COLO829 (cell line): ENCODE results near the gene SLBP.
A peak's percentile ranks its signal among the peaks of the same experiment; 100 is the strongest.

ENCODE experiments used
- DNase-seq: peaks from one replicate; pipeline ENCODE4 v3.0.0; 2012; ENCODE audit warnings: low spot score

Gene SLBP

DNA sequence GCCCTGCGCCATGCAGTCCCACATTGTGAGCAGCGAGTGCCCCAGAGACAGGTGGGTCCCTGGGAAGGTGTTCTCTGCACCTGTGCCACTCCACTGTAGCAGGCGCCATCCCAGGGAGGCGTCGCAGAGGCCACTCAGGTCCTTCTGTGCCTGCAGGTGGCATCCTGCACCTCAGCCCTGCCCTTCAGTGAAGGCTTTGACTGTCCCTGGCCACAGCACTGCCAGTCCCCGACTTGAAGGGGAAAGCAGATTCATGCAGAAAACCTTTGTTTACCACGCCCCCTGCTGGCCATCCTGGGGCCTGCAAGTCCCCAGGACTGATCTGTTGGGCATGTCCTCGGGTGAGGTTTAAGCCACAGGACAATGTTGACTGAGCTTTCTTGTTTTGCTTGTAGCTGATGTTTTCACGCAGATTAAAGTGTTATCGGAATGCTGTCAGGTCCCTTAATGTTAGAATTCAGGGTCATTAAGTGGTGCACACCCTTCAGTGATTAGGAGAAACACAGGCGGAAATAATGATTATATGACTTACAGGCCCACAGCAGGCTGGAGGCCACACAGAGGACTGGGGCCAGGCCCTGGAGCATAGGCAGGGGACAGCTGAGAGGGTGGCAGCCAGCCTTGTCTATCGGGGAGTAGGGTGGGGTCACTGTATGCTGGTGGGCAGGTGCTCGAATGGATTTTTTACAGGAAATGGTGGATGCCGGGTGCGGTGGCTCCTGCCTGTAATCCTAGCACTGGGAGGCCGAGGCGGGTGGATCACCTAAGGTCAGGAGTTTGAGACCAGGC is 14.2 kb upstream of the SLBP start:
- peak; percentile 69 for DNase-seq

DNA sequence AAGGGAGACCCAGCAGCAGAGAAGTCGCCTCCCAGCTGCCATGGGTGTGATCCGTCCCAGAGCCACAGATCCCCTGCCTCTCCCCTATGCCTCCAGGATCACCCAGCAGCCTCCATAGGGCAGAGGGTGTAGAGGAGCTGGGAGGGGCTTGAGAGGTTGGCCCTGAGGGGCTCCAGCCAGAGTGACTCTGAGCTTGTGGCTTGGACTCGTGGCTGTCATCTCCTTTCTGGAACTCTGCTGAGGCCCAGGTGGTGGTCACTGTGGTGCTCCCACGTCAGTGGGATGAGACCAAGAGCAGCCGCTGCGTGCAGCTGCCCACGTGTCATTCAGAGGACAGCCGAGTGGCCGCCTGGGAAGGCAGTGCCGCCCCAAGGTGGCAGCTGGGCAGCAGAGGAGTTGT is 13.4 kb upstream of the SLBP start:
- no peak for DNase-seq

DNA sequence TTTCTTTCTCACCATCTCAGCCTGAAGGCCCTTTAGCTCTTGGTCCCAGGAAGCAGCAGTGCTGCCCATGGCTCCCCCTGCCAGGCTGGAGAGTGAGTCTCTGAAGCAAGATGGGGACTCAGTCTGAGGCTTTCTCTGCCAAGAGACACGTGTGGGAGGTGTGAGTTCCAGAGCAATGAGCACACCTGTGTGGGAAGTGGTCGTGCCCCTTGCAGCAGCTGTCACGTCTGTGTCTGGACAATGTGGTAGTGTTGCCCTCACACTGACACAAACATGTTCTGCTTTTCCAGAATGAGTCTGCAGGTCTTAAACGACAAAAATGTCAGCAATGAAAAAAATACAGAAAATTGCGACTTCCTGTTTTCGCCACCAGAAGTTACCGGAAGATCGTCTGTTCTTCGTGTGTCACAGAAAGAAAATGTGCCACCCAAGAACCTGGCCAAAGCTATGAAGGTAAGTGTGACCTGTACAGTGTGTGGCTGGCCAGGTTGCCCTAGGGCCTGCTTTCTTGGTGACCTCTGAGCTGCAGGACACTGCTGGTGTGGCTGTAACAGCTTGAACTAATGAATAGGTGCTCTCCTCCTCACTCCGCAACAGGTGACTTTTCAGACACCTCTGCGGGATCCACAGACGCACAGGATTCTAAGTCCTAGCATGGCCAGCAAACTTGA is 11.1 kb upstream of the SLBP start:
- no peak for DNase-seq

DNA sequence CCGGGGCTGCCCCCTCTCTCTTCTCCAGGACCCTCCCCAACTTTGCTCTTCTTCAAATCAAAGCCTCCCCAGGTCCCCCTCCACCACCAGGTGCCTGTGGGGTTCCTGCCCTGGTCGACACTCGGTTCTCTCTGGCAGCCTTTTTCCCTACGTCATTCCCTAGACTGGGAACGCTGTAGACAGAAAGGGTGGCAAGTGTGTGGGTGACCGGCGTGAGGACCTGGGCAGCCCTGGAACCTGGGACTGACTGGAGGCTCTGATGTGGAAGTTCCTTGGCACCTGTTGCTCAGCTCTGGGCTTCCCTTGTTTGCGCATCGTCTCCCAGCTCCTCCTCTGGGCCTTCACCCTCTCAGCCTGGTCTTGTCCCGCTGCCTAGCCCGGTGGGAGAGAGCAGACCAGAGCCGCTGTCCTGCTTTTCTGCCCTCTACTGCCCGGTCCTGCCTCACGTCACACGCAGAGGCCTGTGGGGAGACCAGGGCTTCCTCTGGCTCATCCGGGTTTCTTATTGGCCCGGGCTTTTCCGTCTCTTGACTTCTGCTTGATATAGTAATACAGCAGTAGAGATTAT is 10.5 kb upstream of the SLBP start:
- DNase-seq: no peak

DNA sequence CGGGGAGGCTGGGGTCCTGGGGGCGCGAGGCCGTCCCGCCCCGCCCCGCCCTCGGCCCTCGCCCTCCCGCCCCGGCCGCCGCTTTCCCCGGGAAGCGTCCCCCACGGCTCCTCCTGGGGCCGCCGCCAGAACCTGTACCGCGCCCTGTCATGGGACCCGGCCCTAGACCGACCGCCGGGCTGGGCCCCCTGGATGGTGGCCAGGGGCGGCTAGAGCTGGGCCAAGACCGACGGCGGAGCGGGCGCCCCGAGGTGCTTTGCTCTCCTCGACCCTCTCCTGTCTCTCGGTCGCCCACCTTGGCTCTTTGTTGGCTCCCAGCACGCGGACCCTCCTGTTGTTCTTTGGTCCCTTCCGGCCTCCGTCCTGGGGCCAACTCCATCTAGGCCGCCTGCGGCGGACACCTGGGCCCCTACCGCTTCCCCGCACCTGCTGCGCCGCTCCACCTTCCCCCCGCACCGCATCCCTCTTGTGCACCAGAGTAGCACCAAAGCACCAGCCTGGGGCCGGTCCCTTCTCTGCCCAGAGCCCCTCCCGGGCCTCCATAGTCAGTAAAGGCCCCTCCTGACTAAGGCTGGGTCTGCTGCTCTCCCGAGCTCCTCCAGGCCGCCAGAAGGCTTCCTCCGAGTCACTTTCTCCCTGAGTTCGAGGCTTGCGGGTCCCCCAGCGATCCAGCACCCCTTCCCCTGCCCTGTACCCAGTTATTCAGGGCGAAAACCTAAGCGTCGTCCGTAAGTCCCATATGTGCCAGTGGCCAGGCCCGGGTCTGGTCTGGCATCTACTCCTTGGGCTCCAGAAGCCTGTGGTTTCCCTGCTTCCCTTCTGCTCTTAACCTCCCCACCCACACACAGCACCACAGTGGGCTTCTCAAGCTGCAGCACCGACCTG is 9.8 kb upstream of the SLBP start:
- DNase-seq: no peak

DNA sequence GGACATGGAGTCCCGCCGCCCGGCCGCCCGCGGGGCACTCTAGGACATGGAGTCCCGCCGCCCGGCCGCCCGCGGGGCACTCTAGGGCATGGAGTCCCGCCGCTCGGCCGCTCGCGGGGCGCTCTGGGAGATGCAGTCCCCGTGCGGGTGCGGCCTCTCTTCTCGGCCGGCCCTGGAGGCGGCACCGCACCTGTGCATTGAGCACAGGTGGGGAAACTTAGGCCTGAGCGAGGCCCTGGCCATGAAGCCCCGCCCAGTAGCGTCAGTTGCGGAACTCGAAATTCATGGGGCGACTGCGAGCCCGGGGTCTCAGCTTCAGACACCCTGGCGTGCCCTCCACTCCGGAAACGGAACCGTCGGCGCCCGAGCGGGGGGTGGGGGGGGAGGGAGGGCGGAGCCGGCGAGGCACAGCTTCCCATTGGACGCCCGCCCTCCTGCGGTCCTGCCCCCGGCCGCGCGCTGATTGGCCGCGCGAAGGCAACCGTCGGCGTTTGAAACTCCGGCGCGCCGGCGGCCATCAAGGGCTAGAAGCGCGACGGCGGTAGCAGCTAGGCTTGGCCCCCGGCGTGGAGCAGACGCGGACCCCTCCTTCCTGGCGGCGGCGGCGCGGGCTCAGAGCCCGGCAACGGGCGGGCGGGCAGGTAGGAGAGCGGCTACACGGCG is 9.0 kb upstream of the SLBP start, which contains the start of the genes TACC3 and TMEM129:
Gene TACC3 (plus strand): TSS at position 519 of the 663 bp plus-strand sequence. CDS start 1,901 bp downstream, outside the sequence.
Gene TMEM129 (minus strand): TSS at position 321 of the 663 bp plus-strand sequence. CDS start 486 bp downstream, outside the sequence.
- DNase-seq: peak; percentile 79

DNA sequence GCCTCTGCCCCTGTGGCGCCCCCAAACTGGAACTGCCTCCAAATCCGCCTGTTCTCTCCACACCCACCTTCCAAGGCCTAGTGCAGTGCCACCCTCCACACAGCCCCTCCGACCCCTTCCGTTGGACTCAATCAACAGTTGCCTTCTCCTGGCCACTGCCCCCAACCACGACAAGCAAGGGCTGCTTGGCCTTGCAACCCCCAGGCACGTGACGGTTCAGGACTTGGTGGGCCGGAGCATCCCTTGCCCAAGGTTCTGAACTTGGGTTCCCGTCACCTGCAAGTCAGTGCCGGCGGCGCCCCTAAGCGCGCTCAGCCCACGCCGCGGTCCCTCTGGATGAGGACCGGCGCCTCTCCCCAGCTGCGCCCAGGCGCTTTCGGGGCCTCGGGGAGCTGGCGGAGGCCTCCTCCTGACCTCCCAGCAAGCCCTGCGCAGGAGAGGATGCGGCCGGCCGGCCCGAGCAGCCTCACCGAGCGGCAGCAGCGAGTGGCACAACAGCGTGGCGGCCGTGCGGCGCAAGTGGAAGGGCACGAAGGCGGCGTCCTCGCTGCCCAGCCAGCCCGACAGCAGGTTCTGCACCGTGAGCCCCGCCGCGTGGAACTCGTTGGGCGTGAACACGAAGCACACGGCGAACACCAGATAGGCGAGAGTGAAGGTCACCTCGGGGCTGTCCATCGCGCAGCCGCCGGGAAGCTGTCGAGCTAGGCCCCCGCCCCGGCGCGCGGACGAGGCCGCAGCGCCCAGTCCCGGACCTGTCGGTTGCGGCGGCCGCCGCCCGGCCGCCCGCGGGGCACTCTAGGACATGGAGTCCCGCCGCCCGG is 8.3 kb upstream of the SLBP start:
- no peak for DNase-seq

- DNase-seq: no peak
Measured at GRCh38 chr4:1718095-1718850, 6.2 kb upstream of the SLBP start.

GRCh38 chr4:1717129-1718094 is 5.3 kb upstream of the SLBP start:
- no peak for DNase-seq

DNA sequence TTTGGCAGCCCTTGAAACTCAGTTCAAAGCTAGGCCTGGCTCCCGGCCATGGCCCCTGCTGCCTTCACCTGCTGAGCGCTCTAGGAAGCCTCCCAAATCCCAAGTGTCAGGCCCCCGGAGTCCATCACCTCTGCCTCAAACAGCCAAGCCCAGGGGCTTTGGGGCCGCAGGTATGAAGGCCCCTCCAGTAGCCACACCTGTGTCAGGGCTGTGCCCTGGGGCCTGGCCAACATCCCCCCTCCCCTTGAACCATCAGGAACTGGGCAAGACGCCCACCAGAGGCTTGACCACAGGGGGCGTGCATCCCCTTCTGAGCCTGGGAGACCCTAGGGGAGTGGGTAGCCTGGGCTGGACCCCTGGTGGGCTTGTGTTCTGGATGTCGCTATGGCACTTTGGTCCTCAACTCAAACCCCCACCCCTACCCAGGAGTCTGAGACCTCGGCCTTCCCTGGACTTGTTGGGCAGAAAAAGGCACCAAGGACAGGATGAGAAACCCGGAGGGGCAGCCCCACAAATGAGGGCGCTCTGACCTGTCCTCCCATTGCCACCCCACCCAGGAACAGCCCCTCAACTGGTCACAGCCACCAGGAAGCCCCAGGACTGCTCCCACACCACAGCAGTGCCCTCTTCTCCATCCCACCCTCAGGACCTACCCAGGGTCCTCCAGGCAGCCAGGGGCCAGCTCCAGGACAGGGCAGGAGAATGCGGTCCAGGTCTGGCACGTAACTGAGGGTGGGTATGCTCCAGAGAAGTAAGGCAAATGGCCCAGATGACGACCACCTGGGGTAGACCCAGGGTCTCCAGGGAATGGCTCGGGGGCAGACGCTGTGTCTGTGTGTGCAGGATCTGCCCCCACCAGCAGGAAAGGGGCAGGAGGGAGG is 4.2 kb upstream of the SLBP start:
- DNase-seq: no peak

GRCh38 chr4:1715002-1715758 is 3.1 kb upstream of the SLBP start:
- DNase-seq: no peak

GRCh38 chr4:1714303-1715001 is 2.3 kb upstream of the SLBP start:
- DNase-seq: no peak

- DNase-seq: no peak
Measured at GRCh38 chr4:1713003-1713851, 1.1 kb upstream of the SLBP start.

DNA sequence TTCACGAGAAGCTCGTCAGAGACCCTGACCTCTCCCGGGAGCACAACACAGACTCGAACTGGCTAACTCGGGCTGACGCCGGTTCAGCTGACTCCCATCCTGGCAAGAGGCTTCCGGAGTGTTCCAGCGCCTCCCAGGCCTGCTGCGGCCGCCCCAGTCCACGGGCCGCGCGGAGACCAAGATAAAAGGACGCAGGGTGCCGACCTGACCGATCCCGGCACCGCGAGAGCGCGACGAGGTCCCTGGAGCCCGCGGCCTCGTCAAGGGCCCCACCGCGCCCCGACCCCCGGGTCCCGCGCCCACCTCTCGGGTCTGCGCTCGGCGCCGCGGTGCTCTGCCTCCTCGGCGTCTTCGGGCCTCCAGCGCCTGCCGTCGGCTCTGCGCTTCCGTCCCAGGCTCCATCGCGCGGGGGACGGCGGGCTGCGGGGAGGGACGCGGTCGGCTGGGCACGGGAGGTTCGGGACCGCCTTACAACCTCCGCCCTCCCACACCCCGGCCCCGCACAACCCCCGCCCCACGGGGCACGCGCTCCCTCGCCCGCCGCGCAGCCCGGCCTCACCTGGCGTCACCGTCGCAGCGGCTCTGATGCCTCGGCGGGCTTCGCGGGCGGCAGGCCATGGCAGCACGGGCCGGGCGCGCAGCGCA is 426 bp downstream of the SLBP start:
- DNase-seq: no peak

DNA sequence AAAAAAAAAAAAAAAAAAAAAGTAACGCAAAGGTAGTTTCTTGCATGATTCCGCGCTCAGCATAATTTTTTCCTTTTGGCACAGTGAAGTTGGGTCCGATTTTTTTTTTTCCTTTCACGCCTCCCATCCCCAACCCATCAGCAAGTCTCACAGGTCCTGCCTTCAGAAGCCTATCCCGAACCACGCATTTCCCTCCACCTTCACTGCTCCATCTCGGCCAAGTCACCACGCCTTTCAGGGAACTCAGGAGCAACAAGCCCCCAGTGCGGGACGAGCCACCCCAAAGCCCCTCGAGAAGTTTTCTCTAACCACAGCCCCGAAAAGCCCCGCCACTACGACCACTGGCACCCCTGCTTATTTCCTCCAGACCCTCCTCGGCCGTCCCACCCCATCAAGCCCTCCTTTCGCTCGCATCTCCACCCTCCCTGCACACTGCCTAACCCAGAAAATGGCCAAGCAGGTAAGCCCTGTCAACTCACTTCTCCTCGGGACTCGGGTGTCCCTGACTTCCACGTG is 1.0 kb downstream of the SLBP start:
- no peak for DNase-seq
